SK-N-SH treated with all-trans-retinoic acid at 6 μM for 48 hours (cell line): ENCODE results near the gene CEP192.

Experiments used
- ARNTL ChIP-seq: fragments of 450-650 bp; formaldehyde crosslinking; IDR thresholded peaks from 2 replicates; pipeline ENCODE4 v1.5.0; 2020; ENCODE audit warnings: low read depth, mild to moderate bottlenecking, moderate library complexity, borderline replicate concordance
- ESRRG ChIP-seq: fragments of 250-450 bp; sonication (Bioruptor Pico); IDR thresholded peaks from 2 replicates; pipeline ENCODE4 v1.6.1; 2021; ENCODE audit warnings: mild to moderate bottlenecking
- PATZ1 ChIP-seq: fragments of 250-450 bp; sonication (Bioruptor Pico); IDR thresholded peaks from 2 replicates; pipeline ENCODE4 v1.8.0; 2020; ENCODE audit warnings: mild to moderate bottlenecking, moderate library complexity, borderline replicate concordance
- PPARA ChIP-seq: fragments of 250-450 bp; sonication (Bioruptor Pico); IDR thresholded peaks from 2 replicates; pipeline ENCODE4 v1.5.0; 2020; ENCODE audit warnings: mild to moderate bottlenecking, borderline replicate concordance
- RARB ChIP-seq: fragments of 250-450 bp; sonication (Bioruptor Pico); IDR thresholded peaks from 2 replicates; pipeline ENCODE4 v1.8.0; 2021; ENCODE audit warnings: mild to moderate bottlenecking, moderate library complexity
- TCF4 ChIP-seq: fragments of 250-450 bp; sonication (Bioruptor Pico); IDR thresholded peaks from 2 replicates; pipeline ENCODE4 v1.8.0; 2021; ENCODE audit warnings: mild to moderate bottlenecking, moderate library complexity, borderline replicate concordance
- TSHZ2 ChIP-seq: fragments of 250-450 bp; sonication (Bioruptor Pico); IDR thresholded peaks from 2 replicates; pipeline ENCODE4 v1.5.0; 2020; ENCODE audit warnings: mild to moderate bottlenecking, moderate library complexity
- ZC3H10 ChIP-seq: fragments of 250-450 bp; sonication (Bioruptor Pico); IDR thresholded peaks from 2 replicates; pipeline ENCODE4 v1.5.1; 2021; ENCODE audit warnings: mild to moderate bottlenecking, moderate library complexity
- ZNF70 ChIP-seq: fragments of 450-650 bp; formaldehyde crosslinking; IDR thresholded peaks from 2 replicates; pipeline ENCODE4 v1.5.0; 2020; ENCODE audit warnings: mild to moderate bottlenecking, moderate library complexity

DNA sequence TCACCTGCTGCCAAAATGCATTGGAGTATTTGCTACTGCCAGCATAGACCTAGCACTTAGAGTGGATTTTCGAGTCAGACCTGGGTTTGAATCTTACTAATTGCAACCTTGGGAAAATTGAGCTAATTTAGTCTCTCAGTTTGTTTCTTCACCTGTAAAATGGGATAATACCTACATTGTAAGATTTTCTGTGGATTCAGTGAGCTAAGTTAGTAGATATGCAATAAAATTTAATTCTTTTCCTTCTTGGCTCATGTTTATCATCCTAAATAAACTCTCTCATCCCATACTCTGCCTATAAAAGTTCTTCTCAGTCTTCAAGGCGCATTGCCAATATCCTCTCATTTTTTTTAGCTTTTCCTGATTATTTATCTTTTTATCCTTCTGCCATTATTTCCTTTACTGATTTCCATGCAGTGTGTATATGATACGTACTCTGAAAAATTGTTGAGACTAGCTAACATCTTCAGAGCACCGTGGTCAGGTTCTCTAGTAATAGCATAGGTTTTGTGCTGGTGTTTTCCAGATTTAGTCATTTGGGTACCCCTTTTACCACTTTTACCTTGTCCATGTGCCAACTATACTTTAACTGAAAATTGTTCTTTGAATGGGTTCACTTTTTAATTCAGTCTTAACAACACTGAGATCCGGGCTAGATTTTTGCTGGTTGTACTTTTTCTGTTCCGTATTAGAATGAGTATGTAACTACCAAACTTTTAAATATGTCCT, 7.3 kb downstream of the CEP192 start:
- TF ChIP-seq ARNTL = no peak
- TF ChIP-seq ZC3H10 (CRISPR knock-in tag) = no peak
- no peak for TF ChIP-seq PPARA (CRISPR knock-in tag)
- no peak for TF ChIP-seq ESRRG (CRISPR knock-in tag)
- TF ChIP-seq PATZ1 = no peak
- no peak for TF ChIP-seq TCF4 (CRISPR knock-in tag)
- TF ChIP-seq TSHZ2 (CRISPR knock-in tag) = no peak
- TF ChIP-seq ZNF70 = no peak
- TF ChIP-seq RARB (CRISPR knock-in tag) = no peak
